Activated gamma-delta T cell treated with anti-CD3 and anti-CD28 coated beads, Interleukin-2, amount 50 U/mL, for 16 hours (primary cell): Measurements from ENCODE around the gene PLK3.
"Not testable (repeated sequence)": the region's sequence is repeated elsewhere in the genome, so short reads cannot be mapped to it uniquely, and the experiment has no call there.

Source experiments
- DNase-seq: peaks from one replicate; pipeline ENCODE4 v3.0.0-alpha.2; 2020; ENCODE audit warnings: low read depth

PLK3 gene

DNA sequence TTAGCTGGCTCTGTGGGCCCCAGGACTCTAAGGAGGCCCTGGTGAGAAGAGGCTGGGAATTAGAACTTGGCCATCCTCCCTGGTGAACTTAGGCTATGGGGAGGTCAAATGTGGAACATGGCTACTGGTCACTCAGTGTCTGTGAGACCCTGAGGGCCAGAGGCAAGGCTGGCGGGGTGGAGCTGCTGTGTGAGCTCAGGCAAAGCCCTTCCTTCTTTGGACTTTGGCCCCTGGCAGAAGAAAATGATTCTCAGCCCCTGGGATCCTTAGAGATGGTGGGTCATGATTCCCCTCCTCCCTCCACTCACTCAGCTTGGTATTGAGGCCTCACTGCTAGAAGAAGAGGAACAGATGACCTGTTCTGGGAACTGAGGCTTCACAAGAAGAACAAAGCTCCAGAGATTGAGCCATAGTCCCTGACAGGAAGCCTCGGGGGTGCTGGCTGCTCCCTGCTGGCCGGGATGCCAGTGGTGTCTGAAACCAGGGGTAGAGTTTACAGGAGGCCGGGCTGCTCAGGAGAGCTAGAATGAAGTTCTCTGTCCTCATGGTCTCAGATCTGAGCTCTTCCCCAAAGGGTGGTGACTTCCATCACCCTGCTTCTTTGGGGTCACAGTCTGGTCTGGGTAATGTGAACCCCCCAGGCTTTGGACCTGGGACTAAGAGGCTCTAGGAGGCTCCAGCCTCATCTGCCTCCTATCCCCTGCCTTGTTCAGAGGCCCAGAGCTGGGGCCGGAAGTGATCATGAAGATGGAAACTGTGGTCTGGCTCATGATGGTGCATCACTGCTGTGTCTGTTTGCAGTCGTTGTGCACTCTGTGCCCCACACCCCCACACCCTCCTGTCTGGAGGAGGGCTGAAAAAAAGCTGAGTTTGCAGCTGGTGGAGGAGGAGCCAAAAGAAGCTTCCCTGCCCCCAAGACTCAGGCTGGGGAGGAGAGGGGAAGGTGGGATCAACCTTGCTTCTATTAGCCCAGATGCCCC lies 9.1 kb downstream of the PLK3 start:
- peak; percentile 77 for DNase-seq

DNA sequence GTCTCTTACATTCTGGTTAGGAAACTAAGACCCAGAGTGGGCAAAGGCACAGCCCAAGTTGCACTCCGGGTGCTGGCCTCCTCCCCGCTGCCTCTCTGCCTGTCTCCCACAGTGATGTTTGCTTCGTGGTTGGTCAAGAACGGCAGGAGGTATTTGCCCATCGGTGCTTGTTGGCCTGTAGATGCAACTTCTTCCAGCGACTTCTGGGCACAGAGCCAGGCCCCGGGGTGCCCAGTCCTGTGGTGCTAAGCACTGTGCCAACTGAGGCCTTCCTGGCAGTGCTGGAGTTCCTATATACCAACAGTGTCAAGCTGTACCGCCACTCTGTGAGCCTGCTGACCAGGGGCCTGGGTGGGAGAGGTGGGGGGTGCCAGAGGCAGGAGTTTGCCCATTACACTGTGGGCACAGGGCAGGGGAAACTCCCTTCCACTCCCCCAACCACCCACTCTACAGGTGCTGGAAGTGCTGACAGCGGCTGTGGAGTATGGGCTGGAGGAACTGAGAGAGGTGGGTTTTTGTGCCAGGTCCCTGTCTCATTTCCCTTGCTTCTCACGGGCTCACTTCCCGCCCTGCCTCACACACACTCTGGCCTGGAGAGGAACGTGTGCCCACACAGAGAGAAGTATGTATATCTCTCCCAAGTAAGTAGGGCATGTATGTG lies 10.1 kb downstream of the PLK3 start:
- DNase-seq, result no peak

DNA sequence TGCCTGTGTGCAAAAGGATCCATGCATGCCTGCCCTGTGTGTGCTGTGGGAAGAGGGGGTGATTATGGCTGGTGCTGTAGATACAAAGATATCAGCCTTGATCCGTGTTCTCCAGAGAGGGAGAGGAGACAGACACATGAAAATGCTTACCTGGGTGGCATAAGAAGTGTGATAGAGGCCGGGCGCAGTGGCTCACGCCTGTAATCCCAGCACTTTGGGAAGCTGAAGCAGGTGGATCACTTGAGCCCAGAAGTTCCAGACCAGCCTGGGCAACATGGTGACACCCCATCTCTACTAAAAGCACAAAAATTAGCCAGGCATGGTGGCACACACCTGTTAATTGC lies 10.6 kb downstream of the PLK3 start:
- not testable (repeated sequence) for DNase-seq

DNA sequence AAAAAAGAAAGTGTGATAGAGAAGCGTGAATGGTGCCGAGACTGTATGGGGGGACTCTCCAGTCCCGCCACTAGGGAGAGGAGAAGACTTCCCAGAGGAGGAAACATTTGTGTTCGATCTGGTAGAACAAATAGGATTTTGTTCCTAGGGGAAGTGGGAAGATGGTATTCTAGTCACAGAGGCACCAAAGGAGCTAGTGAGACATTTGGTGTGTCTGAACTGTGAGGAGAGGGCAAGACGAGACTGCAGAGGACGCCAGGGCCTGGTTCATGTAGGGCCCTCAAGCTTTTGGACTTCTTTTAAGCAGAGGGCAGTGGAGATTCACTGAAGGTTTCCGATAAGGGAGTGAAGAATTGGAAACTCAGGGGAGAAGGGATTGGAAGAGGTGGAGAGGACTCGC lies 11.1 kb downstream of the PLK3 start:
- DNase-seq, result no peak

DNA sequence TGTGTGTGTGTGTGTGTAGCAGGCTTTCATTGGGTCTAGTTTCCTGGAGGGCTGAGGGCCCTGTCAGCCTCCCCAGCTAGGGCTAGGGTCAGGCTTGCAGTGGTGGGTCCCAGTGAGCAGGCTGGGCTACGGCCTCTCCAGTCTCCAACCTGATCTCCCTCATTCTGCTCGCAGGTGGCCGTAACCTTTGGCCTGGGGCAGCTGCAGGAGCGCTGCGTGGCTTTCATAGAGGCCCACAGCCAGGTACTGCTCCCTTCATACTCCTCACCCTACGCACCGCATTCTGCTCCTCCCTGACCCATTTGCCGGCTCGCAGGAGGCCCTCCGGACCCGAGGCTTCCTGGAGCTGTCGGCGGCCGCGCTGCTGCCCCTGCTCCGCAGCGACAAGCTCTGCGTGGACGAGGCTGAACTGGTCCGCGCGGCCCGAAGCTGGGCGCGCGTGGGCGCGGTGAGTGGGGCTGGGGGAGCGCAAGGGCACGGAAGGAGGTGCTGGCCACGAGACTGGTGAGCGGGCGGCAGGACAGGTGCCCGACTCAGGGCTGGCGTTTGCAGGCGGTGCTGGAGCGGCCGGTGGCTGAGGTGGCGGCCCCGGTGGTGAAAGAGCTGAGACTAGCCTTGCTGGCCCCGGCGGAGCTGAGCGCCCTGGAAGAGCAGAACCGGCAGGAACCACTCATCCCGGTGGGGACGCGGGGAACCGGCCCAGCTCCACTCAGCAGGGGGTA lies 12.8 kb downstream of the PLK3 start:
- DNase-seq, result no peak

DNA sequence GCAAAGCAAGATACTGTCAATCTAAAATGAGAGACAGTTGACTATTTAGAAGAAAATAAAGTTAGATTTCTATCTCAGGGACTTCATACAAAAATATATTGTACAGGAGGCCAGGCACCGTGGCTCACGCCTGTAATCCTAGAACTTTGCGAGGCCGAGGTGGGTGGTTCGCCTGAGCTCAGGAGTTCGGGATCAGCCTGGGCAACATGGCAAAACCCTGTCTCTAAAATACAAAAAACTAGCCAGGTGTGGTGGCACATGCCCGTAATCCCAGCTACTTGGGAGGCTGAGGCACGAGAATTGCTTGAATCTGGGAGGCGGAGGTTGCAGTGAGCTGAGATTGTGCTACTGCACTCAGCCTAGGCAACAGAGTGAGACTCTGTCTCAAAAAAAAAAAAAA lies 15.7 kb downstream of the PLK3 start:
- DNase-seq, result not testable (repeated sequence)

DNA sequence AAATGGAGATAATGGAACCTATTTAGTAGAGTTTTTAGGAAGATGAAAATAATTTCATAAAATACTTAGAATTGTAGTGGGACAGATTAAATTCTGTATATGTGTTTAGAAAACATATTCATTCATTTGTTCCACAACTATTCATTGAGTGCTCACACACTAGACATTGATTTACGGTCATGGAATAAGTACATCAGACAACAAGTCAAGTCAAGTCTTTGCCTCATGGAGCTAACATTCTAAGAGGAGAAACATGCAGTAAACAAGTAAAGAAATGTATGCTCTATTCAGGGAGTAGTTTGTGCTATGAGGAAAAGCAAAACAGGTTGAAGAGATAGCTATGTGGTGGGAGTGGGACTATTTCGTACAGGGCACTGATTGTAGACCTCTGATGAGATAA lies 17.1 kb downstream of the PLK3 start:
- no peak for DNase-seq

DNA sequence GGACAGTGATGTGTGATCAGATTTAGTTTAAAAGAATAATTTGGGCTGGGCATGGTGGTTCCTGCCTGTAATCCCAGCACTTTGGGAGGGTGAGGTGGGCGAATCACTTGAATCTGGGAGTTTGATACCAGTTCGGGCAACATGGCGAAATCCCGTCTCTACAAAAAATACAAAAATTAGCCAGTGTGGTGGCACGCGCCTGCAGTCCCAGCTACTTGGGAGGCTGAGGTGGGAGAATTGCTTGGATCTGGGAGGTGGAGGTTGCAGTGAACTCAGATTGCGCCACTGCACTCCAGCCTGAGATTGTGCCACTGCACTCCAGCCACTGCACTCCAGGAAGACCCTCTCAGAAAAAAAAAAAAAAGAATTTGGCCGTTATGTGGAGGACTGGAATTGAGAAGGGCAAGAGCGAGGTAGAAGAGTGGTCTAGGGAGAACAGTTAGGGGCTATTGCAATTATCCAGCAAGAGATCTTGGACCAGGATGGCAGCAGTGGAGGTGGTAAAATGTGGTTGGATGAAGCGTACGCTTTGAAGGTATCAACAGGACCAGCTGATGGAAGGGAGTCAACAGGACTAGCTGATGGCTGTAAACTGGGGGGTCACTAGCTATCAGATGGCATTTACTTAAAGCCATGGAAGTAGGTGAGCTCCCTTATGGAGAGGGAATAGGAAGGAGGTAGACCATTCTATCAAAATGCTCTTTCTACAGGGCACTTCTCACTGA lies 17.8 kb downstream of the PLK3 start:
- no peak for DNase-seq

DNA sequence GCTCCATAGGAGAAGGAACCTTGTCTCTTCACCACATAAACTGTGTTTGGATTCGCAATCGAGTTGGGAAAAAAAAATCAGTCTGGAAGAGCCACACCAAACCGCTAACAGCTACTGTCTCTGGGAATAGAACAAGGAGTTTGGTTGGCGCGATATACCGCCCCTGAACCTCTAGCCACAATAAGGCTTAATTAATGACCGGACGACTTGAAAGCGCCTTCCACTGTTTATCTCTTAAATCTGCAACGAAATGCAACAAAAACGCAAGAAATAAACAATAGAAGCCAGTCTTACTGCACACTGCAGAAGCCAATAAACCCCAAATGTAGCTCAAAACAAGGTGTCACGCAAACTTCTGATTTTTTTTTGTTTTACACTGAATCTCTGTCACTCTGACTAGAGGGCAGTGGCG lies 19.0 kb downstream of the PLK3 start:
- no peak for DNase-seq

DNA sequence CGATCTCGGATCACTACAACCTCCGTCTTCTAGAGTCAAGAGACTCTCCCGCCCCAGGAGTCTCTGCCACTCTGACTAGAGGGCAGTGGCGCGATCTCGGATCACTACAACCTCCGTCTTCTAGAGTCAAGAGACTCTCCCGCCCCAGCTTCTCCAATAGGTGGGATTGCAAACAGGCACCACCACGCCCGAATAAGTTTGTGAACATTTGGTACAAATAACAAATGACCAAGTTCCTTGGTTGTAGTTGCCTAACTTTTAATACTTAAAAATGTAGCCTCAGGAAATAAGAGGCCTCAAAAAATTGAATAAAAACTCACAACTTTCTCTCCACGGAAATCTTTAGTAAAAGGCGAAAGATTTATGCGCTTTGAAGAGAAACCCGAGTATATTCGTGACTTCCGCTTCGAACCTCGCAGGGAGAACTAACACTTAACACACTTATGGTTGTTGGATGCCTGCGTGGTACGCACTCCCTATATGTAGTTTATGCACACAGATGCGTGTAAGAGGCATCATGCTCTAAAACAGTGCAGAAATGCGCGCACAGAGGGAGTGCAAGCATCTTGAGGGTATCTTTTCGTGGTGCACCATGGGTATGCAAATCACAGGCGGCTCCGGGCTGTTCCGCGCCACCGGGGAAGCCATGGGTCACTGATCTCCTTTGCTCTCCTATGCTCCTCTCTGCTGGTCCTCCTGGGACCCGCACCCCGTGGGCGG lies 19.6 kb downstream of the PLK3 start:
- peak; percentile 70 for DNase-seq

DNA sequence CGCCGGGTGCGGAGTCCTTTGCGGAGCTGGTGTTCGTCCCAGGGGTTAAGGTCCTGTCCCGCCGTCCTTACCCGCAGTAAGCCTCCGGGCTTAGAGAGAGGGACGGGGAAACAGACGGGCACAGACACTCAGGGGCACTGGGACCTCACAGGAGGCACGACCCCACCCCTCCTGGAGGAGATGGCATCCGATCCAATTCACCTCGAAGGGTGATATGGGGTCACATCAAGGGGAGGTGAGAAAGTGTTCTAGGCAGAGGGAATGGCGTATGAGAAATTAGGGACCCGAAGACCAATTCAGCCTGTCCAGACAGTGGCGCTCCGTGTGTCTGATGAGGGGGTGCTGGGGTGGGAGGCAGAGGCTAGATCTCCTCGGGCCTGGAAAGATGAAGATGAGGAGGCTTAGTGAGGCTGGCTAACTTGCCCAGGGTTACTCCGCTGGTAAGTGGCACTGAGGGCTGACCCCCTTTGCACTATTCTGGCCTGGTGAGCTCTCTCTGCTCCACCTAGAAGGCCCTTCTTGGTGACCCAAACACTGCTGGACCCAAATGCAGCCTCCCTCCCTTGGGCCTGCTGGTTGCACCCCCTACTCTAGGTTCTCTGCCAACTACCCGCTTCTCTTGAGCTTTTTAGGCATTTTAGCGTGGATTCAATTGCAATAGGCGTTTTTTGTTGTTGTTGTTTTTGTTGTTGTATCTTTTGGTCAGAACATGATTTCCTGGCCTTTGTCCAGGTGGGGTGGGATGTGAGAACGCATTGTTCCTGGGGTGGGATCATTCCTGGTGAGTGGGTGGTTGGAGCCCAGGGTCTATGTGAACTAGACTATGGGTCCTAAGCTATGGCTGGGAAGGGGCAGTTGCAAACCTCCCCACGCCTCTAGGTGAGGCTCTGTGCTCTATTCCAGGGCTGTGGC lies 20.4 kb downstream of the PLK3 start:
- no peak for DNase-seq

DNA sequence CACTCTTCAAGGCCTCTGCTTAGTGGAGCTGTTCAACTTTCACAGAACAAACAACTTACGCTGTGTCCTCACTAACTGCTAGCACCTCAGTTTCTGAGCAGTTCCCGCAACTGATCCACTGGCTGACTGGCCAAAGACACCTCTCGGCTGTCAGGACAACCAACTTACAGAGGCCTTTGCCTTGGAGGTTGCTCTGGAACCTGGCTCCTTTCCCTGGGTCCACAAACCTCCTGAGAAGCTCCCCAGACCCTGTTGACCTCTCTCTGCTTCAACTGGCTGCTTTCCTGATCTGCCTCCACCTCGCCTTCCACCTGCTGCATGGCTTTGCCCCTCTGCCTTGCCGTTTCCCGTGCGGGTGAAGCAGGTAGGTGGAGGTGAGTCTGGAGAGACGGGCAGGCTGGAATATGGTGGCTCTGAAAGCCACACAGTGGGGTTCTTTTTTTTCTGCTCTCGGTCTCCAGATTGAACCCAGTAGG lies 21.1 kb downstream of the PLK3 start:
- no peak for DNase-seq

DNA sequence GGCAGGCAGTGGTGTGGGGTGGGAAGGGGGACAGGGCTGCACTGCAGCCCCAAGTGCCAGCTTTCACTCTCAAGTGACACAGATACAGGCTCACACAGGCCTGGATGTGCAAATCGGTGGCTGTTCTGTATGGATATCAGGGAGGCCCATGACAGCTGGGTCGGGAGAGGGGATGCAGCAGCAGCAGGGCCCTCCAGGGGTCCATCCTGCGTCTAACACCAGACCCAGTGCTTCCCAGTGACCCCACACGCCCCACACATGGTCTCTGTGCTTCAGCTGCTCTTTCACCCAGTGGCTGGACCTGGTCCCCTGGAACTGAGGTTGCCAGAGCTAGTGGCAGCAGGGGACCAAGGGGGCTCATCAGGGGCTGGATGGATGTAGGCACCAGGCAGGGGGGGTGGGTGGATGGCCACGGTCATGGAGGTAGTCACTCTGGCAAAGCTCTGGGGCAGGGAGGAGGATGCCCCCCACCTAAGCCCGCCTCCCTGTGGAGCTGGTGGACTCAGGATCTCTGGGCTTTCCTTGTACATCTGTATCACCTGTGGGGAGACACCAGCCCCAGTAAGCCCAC lies 22.0 kb downstream of the PLK3 start:
- no peak for DNase-seq

DNA sequence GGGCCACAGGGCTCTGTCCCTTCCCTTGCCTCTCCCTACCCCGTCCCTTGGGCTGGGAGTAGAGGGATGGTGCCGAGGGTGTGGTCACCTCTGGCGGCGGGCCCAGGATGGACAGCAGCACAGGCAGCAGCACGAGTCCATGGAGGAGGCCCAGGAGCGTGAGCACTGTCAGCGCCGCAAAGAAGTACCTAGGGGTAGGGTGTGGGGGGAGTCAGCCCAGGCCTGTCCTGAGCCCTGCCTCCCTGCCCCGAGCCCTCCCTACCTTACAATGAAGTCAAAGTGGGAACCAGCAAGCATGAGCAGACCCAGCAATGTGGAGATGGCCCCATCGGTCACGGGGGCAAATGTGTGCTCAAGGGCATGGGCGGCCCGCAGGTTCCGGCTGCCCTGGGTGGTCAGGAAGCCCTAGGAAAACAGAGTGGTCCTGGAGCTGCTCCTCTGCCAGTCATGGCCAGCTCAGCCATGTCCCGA lies 22.8 kb downstream of the PLK3 start:
- DNase-seq, result no peak

DNA sequence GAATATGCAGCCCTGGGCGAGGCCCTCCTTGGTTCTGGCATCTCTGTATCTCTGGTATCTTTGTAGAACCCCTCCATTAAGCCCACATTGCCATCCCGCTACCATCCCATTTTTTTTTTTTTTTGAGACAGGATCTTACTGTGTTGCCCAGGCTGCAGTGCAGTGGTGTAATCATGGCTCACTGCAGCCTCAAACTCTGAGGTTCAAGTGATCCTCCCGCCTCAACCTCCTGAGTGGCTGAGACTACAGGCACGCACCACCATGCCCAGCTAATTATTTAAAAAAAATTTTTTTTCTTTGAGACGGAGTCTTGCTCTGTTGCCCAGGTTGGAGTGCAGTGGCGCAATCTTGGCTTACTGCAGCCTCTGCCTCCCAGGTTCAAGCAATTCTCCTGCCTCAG lies 24.2 kb downstream of the PLK3 start:
- not testable (repeated sequence) for DNase-seq

DNA sequence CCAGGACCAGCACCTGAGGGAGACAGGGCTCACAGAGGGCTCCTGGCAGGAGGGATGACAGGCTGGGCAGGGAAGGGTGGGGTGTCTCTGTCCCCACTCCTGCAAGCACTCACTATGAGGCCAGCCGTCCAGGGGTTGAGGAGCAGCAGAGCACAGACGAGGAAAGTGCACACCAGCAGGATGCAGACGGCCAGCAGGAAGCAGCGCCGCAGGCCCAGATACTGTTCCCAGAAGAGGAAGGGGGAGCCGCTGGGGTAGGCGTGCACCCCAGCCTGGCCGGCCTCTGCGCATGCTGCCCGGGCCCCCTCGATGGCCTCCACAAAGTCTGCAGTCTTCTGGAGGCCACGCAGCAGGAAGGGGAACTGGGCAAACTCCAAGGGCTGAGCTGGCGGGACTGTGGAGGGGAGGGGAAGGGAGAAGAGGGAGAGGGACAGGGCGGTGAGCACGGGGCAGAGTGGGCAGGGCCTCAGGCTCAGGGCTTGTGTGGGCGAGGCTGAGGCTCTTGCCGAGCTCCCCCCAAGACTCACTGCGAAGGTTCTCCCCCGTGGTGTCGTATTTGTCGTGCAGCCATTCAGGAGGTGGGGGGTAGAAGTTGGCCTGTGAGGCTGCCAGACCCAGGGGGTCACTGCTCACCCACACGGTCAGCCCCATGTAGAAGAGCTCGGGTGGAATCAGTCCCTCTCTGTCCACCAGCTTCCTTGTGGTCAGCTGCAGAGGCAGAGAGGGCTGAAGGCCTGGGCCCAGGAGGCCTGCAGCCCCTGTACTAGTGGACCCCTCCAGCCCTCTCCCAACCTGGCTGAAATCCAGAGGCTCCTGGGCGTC lies 26.4 kb downstream of the PLK3 start:
- DNase-seq, result no peak

DNA sequence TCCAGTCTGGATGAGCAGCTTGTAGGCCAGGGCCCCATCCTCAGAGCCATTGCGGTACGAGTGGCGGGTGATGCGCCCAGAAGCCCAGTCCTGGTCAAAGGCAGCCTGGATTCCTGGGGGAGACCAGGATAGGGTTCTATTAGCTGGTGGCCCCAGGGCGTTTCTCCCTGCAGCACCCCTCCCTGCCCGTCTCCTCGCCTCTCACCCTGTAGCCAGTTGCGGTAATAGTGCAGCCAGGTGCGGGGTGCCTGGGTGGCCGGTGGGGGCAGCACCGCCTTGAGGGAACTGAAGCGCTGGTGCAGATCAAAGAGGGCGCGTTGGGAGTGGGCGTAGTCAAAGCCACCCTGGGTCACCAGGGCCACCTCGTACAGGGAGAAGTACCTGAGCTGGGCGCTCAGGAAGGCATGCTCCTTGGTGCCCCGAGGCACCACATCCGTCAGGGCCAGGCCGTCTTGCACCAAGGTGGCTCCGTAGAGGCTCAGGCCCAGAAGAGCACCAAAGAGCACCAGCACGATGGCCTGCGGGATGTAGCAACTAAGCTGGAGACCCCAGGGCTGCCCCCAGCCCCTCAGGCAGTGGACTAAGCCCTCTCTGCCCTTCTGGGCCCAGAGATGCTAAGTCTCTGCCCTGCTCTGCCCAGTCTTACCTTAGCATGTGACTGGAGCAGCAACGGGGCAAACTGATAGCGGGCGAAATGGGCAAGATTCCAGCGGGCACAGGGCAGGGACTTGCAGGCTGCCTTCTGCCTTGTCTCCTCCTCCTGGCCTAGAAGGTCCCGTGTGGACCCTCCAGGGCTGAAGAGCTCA lies 27.2 kb downstream of the PLK3 start:
- no peak for DNase-seq
